VCaP (cell line): ENCODE data around the gene PTPN1.
"Not testable (repeated sequence)": the region's sequence is repeated elsewhere in the genome, so short reads cannot be mapped to it uniquely, and the experiment has no call there.

Source experiments
- H3K27ac ChIP-seq: fragments of 450-650 bp; 2 replicates; pipeline ENCODE4 v1.5.1; 2017
- CTCF ChIP-seq: fragments of 450-650 bp; conservative IDR thresholded peaks from 2 replicates; pipeline ENCODE4 v1.5.1; 2017; ENCODE audit warnings: mild to moderate bottlenecking, moderate library complexity

Gene PTPN1

GRCh38 chr20:50498071-50498776 is 12.0 kb upstream of the PTPN1 start:
- TF ChIP-seq CTCF = no peak
- no peak overlapping the region for H3K27ac ChIP-seq

GRCh38 chr20:50499938-50500337 is 10.2 kb upstream of the PTPN1 start:
- H3K27ac ChIP-seq = no peak overlapping the region
- TF ChIP-seq CTCF = no peak

DNA sequence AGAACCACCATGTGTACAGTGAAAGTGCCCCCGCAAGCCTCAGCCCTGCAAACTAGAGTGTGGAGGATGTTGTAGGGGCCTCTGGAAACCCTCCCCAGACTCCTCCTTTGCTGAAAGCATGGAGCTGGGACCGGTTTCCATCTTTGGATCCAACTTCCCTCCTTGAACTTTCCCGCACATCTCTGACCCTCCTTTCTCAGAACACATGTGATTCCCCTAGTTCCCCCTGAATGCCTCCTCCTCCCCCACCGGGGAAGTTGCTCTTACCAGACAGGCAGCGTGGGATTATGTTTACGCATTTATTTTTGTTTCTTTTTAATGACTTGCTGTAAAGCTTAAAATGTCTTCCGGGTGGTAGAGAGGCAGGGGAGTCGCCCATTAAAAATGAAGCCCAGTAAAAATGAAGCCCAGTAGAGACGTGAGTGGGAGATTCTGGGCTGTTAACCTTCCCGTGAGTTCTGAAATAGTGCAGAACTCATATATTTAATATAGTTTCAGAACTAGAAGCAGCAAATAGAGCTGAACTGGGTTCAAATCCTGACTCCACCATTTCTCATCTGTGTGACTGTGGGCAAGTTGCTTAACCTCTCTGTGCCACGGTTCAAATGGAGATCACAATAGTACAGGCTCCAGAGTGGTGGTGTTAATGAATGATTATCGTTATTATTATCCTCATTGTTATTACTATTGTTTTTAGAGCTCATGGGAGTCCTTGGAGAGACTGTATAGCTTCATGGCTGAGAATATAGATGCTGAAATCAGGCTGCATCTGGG is 8.0 kb upstream of the PTPN1 start:
- H3K27ac ChIP-seq = no peak overlapping the region
- no peak for TF ChIP-seq CTCF

- H3K27ac ChIP-seq = no peak overlapping the region
- peak; percentile 15 for TF ChIP-seq CTCF
These were observed 5.9 kb upstream of the PTPN1 start for GRCh38 chr20:50504231-50504823.

GRCh38 chr20:50506270-50506579 is 4.0 kb upstream of the PTPN1 start:
- no peak for TF ChIP-seq CTCF
- H3K27ac ChIP-seq = no peak overlapping the region

DNA sequence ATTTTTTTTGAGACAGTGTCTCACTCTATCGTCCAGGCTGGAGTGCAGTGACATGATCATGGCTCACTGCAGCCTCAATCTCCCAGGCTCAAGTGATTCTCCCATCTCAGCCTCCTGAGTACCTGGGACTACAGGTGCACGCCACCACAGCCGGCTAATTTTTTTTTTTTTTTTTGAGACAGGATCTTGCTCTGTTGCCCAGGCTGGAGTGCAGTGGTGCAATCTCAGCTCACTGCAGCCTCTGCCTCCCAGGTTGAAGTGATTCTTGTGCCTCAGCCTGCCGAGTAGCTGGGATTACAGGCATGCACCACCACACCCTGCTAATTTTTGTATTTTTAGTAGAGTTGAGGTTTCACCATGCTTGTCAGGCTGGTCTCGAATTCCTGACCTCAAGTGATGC is 2.4 kb upstream of the PTPN1 start:
- H3K27ac ChIP-seq = not testable (repeated sequence)

DNA sequence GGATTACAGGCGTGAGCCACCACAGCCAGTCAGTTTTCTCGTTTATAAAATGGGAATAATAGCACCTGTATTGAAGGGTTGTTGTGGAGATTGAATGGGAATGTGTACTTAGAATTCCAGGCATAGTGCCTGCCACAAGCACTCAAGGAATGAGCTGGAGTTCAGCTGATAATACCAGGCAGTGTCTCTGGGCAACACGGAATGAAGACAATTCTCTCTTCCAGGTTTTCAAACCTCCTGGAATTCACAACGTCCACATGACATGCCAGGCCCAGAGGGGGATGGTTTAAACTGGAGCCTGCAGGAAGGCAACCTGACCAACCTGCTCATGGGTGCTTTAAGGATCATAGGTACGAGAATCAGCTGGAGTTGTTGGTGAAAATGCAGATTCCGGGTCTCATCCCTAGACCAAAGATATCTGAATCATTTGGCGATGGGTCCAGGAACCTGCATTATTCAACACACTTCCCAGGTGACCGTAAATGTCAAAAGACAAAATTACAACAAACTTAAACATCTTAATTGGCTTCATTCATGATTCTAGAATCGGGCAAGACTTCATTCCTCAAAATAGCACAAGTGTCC is 1.9 kb upstream of the PTPN1 start:
- no peak overlapping the region for H3K27ac ChIP-seq
- no peak for TF ChIP-seq CTCF
